HepG2 (cell line): ENCODE data around the gene DAPK1. TPM values are rescaled to one million over a fixed set of nuclear protein-coding genes. Genes with fewer than 3 reads are reported as not detected.

ENCODE experiments used
- ATAC-seq: fragments of 200-7000 bp; cut with Tn5 transposase; 3 replicates; pipeline ENCODE4 v1.9.1; 2020; ENCODE audit warnings: mild to moderate bottlenecking, moderate library complexity
- BruUV-seq: library from RNA; stranded (reverse); fragments of 400-500 nt; replicated peaks from 2 replicates; lab custom pipeline; 2021; lab: Mats Ljungman, UMichigan
- CTCF ChIA-PET: fragments of 300-600 bp; formaldehyde crosslinking; extraction: SDS; loops from one replicate; lab custom pipeline; 2021; ENCODE audit warnings: low total read pairs, inconsistent platforms, low intra/inter-chr PET ratio; lab: Yijun Ruan, JAX
- POLR2A ChIA-PET: fragments of 350-600 bp; sonication (Branson Sonifier 250); formaldehyde crosslinking; loops from one replicate; lab custom pipeline; 2020; ENCODE audit warnings: antibody characterized with exemption, inconsistent platforms; lab: Yijun Ruan, JAX
- DNase-seq: peaks from one replicate; pipeline ENCODE4 v3.0.0-alpha.2; 2015; ENCODE audit warnings: low spot score
- FAIRE-seq: peaks from 3 replicates; lab custom pipeline; 2011; peaks lifted over from hg19 to GRCh38; lab: Jason Lieb, UNC
- H2AFZ ChIP-seq: one replicate; pipeline ENCODE4 v1.6.1; 2011; ENCODE audit warnings: low read length, inconsistent platforms
- H3K27ac ChIP-seq: fragments of 300-600 bp; 3 replicates; pipeline ENCODE4 v1.8.0; 2011; ENCODE audit warnings: mixed run types, mild to moderate bottlenecking, mixed read lengths, low read length, inconsistent platforms; ENCODE audit not compliant: insufficient read depth; ENCODE audit errors: extremely low read length
- H3K27me3 ChIP-seq, 2 experiments: fragments of 200-600 bp in 1 of 2; 2 replicates in 1 of 2; 3 replicates in 1 of 2; pipeline versions ENCODE4 v1.6.0 to v1.8.0; 2011; ENCODE audit warnings: low read length in 2 of 2, mild to moderate bottlenecking in 2 of 2, moderate library complexity in 2 of 2, inconsistent platforms in 1 of 2; ENCODE audit not compliant: insufficient read depth in 2 of 2, control insufficient read depth in 1 of 2
- H3K36me3 ChIP-seq, 2 experiments: fragments of 200-600 bp in 1 of 2; replicated peaks in 1 of 2; 2 replicates in 1 of 2; 3 replicates in 1 of 2; pipeline versions ENCODE4 v1.5.1 to v1.8.0; 2011; ENCODE audit warnings: low read length in 2 of 2, inconsistent platforms in 1 of 2; ENCODE audit not compliant: insufficient read depth in 2 of 2, control insufficient read depth in 1 of 2
- H3K4me1 ChIP-seq: 2 replicates; pipeline ENCODE4 v1.5.1; 2012; ENCODE audit warnings: low read length, inconsistent platforms; ENCODE audit not compliant: insufficient read depth
- H3K4me2 ChIP-seq: 2 replicates; pipeline ENCODE4 v1.6.0; 2011; ENCODE audit warnings: low read depth, low read length, inconsistent platforms
- H3K4me3 ChIP-seq, 3 experiments: fragments of 200-600 bp in 1 of 3; sonication (generic), shearing (Covaris generic) in 1 of 3; replicated peaks in 1 of 3; 2 replicates each; pipeline ENCODE4 v1.5.1; 2011 to 2016; ENCODE audit warnings: low read length in 3 of 3, inconsistent platforms in 2 of 3, low read depth in 2 of 3, mild to moderate bottlenecking in 2 of 3, control low read depth in 1 of 3, mixed read lengths in 1 of 3; ENCODE audit not compliant: insufficient read depth in 1 of 3
- H3K79me2 ChIP-seq: one replicate; pipeline ENCODE4 v1.6.1; 2011; ENCODE audit warnings: low read length, inconsistent platforms; ENCODE audit not compliant: insufficient read depth
- H3K9ac ChIP-seq: 2 replicates; pipeline ENCODE4 v1.6.0; 2011; ENCODE audit warnings: mild to moderate bottlenecking, low read depth, low read length, inconsistent platforms; ENCODE audit not compliant: insufficient read depth
- H3K9me3 ChIP-seq: 2 replicates; pipeline ENCODE4 v1.5.1; 2012; ENCODE audit warnings: mild to moderate bottlenecking, low read length
- H4K20me1 ChIP-seq: 2 replicates; pipeline ENCODE4 v1.6.0; 2011; ENCODE audit warnings: inconsistent platforms, mild to moderate bottlenecking, low read length, moderate library complexity; ENCODE audit not compliant: insufficient read depth
- CHCHD3 ChIP-seq: sonication (generic); formaldehyde crosslinking; IDR thresholded peaks from 2 replicates; pipeline ENCODE4 v1.8.0; 2022; ENCODE audit warnings: mild to moderate bottlenecking, missing genetic modification reagents, moderate library complexity
- ETV6 ChIP-seq: sonication (generic); formaldehyde crosslinking; conservative IDR thresholded peaks from 2 replicates; pipeline ENCODE4 v1.4.0; 2020; ENCODE audit warnings: missing genetic modification reagents
- HNRNPK ChIP-seq: fragments of 200-400 bp; formaldehyde crosslinking; IDR thresholded peaks from 2 replicates; pipeline ENCODE4 v1.6.1; 2018; ENCODE audit warnings: low read length, low read depth, moderate library complexity, mild to moderate bottlenecking; ENCODE audit not compliant: poor library complexity, severe bottlenecking
- NFE2 ChIP-seq: sonication (generic); formaldehyde crosslinking; IDR thresholded peaks from 2 replicates; pipeline ENCODE4 v1.4.0; 2020; ENCODE audit warnings: missing genetic modification reagents
- SIX1 ChIP-seq: sonication (generic); formaldehyde crosslinking; IDR thresholded peaks from 2 replicates; pipeline ENCODE4 v1.4.0; 2020; ENCODE audit warnings: missing genetic modification reagents, borderline replicate concordance
- SMARCC2 ChIP-seq: fragments of 450-650 bp; IDR thresholded peaks from 2 replicates; pipeline ENCODE4 v1.6.1; 2017; ENCODE audit warnings: antibody characterized with exemption, mild to moderate bottlenecking
- ZNF207 ChIP-seq: fragments of 450-650 bp; IDR thresholded peaks from 2 replicates; pipeline ENCODE4 v1.6.1; 2016; ENCODE audit warnings: antibody characterized with exemption, borderline replicate concordance
- ZNF260 ChIP-seq: sonication (generic); formaldehyde crosslinking; IDR thresholded peaks from 2 replicates; pipeline ENCODE4 v1.4.0; 2020; ENCODE audit warnings: missing genetic modification reagents, low read depth, mild to moderate bottlenecking, borderline replicate concordance
- WGBS: methylation state at CpG from one replicate; pipeline ENCODE4 v1.1.6; 2017; ENCODE audit warnings: low lambda C conversion rate; 5-methylcytosine and 5-hydroxymethylcytosine counted together
- in situ Hi-C: cut with HindIII; loops from 2 replicates; pipeline ENCODE4 v1.10.0; 2017; ENCODE audit warnings: low pct_unique_long_range_greater_than_20kb; ENCODE audit not compliant: extremely low pct_ligation_motif_present
- intact Hi-C: fragments of 100-400 bp; cut with micrococcal nuclease; formaldehyde crosslinking; loops from one replicate; pipeline ENCODE4 v1.10.0; 2022; ENCODE audit not compliant: unreplicated experiment
- polyA plus RNA-seq, 8 experiments: library from polyadenylated mRNA; depleted of rRNA in 3 of 8; stranded (reverse) in 7 of 8; unstranded in 1 of 8; fragments of >200 nt; fragmentation: Illumina TruSeq in 4 of 8; extraction: Trizol in 4 of 8; gene quantifications; 2 replicates each; pipeline versions ENCODE4 v1.2.1 to v1.2.3, GENCODE V29; 2011 to 2016; ENCODE audit warnings: low read depth in 4 of 8, missing spikeins in 1 of 8, mixed read lengths in 1 of 8; ENCODE audit not compliant: insufficient read depth in 1 of 8
- total RNA-seq, 5 experiments: library from RNA; depleted of rRNA; stranded (reverse); fragments of >200 nt; fragmentation: Illumina TruSeq; extraction: Trizol; gene quantifications; 2 replicates each; pipeline ENCODE4 v1.2.3, GENCODE V29; 2016; ENCODE audit warnings: low read depth in 1 of 5
- TF ChIP-seq, protein P1 (sequence below): sonication (generic); formaldehyde crosslinking; IDR thresholded peaks from 2 replicates; pipeline ENCODE4 v1.4.0; 2020; ENCODE audit warnings: low read depth, missing genetic modification reagents
- TF ChIP-seq, protein P2 (sequence below): IDR thresholded peaks from 2 replicates; pipeline ENCODE4 v1.6.1; 2016
- TF ChIP-seq, protein P3 (sequence below): sonication (generic); formaldehyde crosslinking; IDR thresholded peaks from 2 replicates; pipeline ENCODE4 v1.4.0; 2020; ENCODE audit warnings: missing genetic modification reagents

Gene DAPK1
- total and polyA plus RNA-seq, 2 of the 13 experiments (the other 11 are each of a cell fraction or from before 2014, with no cell fraction given): 35.7 to 35.9 TPM

DNA sequence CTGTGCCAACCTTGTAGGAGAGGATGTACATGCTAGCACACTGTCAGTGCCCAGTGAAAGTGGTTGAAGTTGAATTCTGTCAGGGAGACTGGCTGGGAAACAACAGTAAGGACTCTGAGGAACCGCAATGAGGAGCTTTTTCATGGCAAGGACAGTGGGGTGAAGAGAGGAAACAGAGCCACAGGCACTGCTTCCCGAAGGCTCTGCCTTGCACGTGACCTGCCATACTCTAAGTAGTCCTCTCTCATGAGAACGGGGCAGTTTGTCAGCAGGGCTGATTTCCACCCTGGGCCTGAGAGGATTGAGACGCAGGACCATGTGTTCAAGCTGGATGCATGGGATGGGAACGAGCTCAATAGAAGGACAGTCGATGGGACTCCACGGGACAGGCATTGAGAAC lies 121.7 kb downstream of the DAPK1 start (continued):
- TF ChIP-seq, protein P1, sequence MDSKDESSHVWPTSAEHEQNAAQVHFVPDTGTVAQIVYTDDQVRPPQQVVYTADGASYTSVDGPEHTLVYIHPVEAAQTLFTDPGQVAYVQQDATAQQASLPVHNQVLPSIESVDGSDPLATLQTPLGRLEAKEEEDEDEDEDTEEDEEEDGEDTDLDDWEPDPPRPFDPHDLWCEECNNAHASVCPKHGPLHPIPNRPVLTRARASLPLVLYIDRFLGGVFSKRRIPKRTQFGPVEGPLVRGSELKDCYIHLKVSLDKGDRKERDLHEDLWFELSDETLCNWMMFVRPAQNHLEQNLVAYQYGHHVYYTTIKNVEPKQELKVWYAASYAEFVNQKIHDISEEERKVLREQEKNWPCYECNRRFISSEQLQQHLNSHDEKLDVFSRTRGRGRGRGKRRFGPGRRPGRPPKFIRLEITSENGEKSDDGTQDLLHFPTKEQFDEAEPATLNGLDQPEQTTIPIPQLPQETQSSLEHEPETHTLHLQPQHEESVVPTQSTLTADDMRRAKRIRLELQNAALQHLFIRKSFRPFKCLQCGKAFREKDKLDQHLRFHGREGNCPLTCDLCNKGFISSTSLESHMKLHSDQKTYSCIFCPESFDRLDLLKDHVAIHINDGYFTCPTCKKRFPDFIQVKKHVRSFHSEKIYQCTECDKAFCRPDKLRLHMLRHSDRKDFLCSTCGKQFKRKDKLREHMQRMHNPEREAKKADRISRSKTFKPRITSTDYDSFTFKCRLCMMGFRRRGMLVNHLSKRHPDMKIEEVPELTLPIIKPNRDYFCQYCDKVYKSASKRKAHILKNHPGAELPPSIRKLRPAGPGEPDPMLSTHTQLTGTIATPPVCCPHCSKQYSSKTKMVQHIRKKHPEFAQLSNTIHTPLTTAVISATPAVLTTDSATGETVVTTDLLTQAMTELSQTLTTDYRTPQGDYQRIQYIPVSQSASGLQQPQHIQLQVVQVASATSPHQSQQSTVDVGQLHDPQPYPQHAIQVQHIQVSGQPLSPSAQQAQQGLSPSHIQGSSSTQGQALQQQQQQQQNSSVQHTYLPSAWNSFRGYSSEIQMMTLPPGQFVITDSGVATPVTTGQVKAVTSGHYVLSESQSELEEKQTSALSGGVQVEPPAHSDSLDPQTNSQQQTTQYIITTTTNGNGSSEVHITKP: no peak
- TF ChIP-seq ZNF207: no peak
- no peak for TF ChIP-seq CHCHD3
- TF ChIP-seq SMARCC2: no peak
- TF ChIP-seq ETV6 (CRISPR knock-in tag): no peak
- no peak for TF ChIP-seq SIX1 (CRISPR knock-in tag)
- TF ChIP-seq NFE2 (CRISPR knock-in tag): no peak
- TF ChIP-seq ZNF260: no peak

DNA sequence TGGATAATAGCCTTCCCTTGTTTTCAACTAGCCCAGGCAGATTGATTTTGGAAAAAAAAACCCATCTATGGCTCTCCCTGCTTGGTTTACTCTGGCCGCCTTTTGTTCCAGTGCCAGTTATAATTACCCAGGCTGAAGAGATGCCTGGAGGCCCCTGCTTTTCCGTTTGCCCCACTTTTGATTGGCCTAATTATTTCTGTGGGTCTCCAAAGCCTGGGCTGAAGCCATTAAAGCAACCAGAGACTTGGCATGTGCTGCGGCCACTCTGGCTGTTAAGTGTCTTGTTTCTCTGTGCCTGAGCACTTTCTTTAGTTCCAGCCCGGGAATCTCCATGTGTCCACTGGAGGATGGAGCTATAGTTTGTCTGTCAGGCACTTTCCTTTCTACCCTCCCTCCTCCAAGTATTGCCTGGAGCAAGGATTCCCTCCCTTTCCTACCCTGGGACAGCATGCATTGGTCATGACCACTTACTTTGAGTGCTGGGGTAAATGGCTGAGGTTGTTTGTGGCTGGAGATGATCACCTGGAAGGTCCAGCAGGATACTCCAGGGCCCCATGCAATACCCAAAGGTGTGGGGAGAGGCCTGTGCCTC lies 123.2 kb downstream of the DAPK1 start:
- in situ Hi-C loops (no loop called here), intact Hi-C loops (no loop called here)
- no TSS peak for BruUV-seq
- no peak overlapping the region for H3K27ac ChIP-seq
- ATAC-seq: no peak
- CTCF ChIA-PET: no interaction called here
- H3K79me2 ChIP-seq: no peaks in the 10 kb centered on the region
- POLR2A ChIA-PET: no interaction called here
- H3K9me3 ChIP-seq: no peaks in the 10 kb centered on the region
- no peak overlapping the region for H3K4me2 ChIP-seq
- H3K4me1 ChIP-seq: peaks cover 6% of the 10 kb centered on the region; the same call in 1 of the 2 replicates
- 94% methylated on average over 4 of the region's 4 CpGs for WGBS
- no peak for DNase-seq
- H2AFZ ChIP-seq: no peak overlapping the region
- TF ChIP-seq HNRNPK: no peak
- TF ChIP-seq, protein P2, sequence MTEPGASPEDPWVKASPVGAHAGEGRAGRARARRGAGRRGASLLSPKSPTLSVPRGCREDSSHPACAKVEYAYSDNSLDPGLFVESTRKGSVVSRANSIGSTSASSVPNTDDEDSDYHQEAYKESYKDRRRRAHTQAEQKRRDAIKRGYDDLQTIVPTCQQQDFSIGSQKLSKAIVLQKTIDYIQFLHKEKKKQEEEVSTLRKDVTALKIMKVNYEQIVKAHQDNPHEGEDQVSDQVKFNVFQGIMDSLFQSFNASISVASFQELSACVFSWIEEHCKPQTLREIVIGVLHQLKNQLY (CRISPR knock-in tag): no peak
- TF ChIP-seq, protein P3, sequence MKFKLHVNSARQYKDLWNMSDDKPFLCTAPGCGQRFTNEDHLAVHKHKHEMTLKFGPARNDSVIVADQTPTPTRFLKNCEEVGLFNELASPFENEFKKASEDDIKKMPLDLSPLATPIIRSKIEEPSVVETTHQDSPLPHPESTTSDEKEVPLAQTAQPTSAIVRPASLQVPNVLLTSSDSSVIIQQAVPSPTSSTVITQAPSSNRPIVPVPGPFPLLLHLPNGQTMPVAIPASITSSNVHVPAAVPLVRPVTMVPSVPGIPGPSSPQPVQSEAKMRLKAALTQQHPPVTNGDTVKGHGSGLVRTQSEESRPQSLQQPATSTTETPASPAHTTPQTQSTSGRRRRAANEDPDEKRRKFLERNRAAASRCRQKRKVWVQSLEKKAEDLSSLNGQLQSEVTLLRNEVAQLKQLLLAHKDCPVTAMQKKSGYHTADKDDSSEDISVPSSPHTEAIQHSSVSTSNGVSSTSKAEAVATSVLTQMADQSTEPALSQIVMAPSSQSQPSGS (CRISPR knock-in tag): no peak
- no peak overlapping the region for H3K4me3 ChIP-seq
- no peak overlapping the region for H3K9ac ChIP-seq
- no peaks in the 10 kb centered on the region for H3K27me3 ChIP-seq
- H3K36me3 ChIP-seq: peaks cover 13 to 59% of the 10 kb centered on the region in 2 experiments; a peak in 4 of 5 replicates
- no peaks in the 10 kb centered on the region for H4K20me1 ChIP-seq
- no peak for FAIRE-seq
